Prostate gland (tissue), 2 donors: Measurements from ENCODE around the gene MORC1.

ENCODE experiments used
- CTCF ChIP-seq, 4 experiments: fragments of 200-600 bp in 2 of 4; fragments of 450-650 bp in 2 of 4; sonication (generic) in 2 of 4; IDR thresholded peaks; 1 replicate in 3 of 4; 2 replicates in 1 of 4; pipeline ENCODE4 v1.5.1; 2016 to 2019; ENCODE audit warnings: antibody characterized with exemption in 4 of 4, mild to moderate bottlenecking in 2 of 4, moderate library complexity in 2 of 4
- POLR2A ChIP-seq: fragments of 450-650 bp; IDR thresholded peaks from one replicate; pipeline ENCODE4 v1.6.1; 2016; ENCODE audit warnings: antibody characterized with exemption, mild to moderate bottlenecking
- POLR2AphosphoS5 ChIP-seq: sonication (generic); formaldehyde crosslinking; IDR thresholded peaks from one replicate; pipeline ENCODE4 v1.6.1; 2017; ENCODE audit warnings: antibody characterized with exemption

- TF ChIP-seq CTCF (IDR thresholded peaks at IDR 0.05) (no peak), POLR2A (no peak), POLR2AphosphoS5 (no peak)
Measured at GRCh38 chr3:109143646-109144045, 25.7 kb upstream of the MORC1 start.
